DMS114 treated with DMSO at 0.1 percent for 48 hours (cell line): ENCODE results near the gene PATJ.
"Not testable (repeated sequence)": the region's sequence is repeated elsewhere in the genome, so short reads cannot be mapped to it uniquely, and the experiment has no call there.

Source experiments
- DNase-seq: peaks from one replicate; lab custom pipeline; 2025; ENCODE audit not compliant: unreplicated experiment; lab: John Stamatoyannopoulos, UW

The PATJ gene

GRCh38 chr1:61879887-61880474, 137.7 kb downstream of the PATJ start:
- not testable (repeated sequence) for DNase-seq

GRCh38 chr1:61887076-61887867, 145.0 kb downstream of the PATJ start:
- DNase-seq: no peak

- DNase-seq: no peak
Measured at GRCh38 chr1:61887931-61888564, 145.8 kb downstream of the PATJ start.

- no peak for DNase-seq
Measured at GRCh38 chr1:61888808-61889207, 146.5 kb downstream of the PATJ start.

GRCh38 chr1:61890435-61890834, 148.2 kb downstream of the PATJ start:
- not testable (repeated sequence) for DNase-seq

GRCh38 chr1:61892977-61893376, 150.7 kb downstream of the PATJ start:
- DNase-seq: no peak

- not testable (repeated sequence) for DNase-seq
Measured at GRCh38 chr1:61894296-61894695, 152.0 kb downstream of the PATJ start.

GRCh38 chr1:61895175-61895574, 152.9 kb downstream of the PATJ start:
- DNase-seq: no peak

- DNase-seq: no peak
Measured at GRCh38 chr1:61898658-61899057, 156.4 kb downstream of the PATJ start.

- no peak for DNase-seq
Measured at GRCh38 chr1:61904354-61904753, 162.1 kb downstream of the PATJ start.

GRCh38 chr1:61907102-61907501, 164.8 kb downstream of the PATJ start:
- DNase-seq: no peak

- no peak for DNase-seq
Measured at GRCh38 chr1:61910035-61910434, 167.8 kb downstream of the PATJ start.

- DNase-seq: no peak
Measured at GRCh38 chr1:61914823-61915482, 172.7 kb downstream of the PATJ start.

GRCh38 chr1:61921435-61921834, 179.2 kb downstream of the PATJ start:
- peak; percentile 10 for DNase-seq

- DNase-seq: no peak
Measured at GRCh38 chr1:61922950-61923480, 180.7 kb downstream of the PATJ start.

- DNase-seq: no peak
Measured at GRCh38 chr1:61925591-61926298, 183.5 kb downstream of the PATJ start.

GRCh38 chr1:61926597-61926996, 184.3 kb downstream of the PATJ start:
- DNase-seq: no peak

- DNase-seq: no peak
Measured at GRCh38 chr1:61930116-61930645, 187.9 kb downstream of the PATJ start.

- DNase-seq: no peak
Measured at GRCh38 chr1:61931587-61932279, 189.5 kb downstream of the PATJ start.

- DNase-seq: no peak
Measured at GRCh38 chr1:61935516-61935915, 193.2 kb downstream of the PATJ start.
